ENCODE results near the gene ITGA3. TPM values are rescaled to one million over a fixed set of nuclear protein-coding genes. Genes with fewer than 3 reads are reported as not detected.
A peak's percentile ranks its signal among the peaks of the same experiment; 100 is the strongest.

Gene ITGA3
- total RNA-seq, 1 donor: 35.1 TPM

DNA sequence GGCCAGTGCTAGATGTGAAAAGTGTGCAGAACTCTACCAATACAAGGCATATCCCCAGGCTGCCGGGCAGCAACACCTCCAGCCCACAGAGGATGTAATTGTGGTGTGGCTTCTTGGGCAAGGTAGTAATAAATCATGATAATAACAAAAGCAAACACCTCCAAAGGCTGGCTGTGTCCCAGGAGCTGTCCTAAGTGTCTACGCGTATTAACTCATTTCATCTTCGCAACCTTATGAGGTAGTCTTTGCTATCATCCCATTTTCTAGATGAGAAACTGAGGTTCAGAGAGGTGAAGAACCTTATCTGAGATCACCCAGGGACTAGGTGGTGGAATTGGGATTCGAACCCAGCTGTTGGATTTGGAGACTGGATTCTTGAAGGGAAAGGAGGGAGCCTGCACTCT is 44.6 kb downstream of the ITGA3 start:
- TF ChIP-seq, protein P1, sequence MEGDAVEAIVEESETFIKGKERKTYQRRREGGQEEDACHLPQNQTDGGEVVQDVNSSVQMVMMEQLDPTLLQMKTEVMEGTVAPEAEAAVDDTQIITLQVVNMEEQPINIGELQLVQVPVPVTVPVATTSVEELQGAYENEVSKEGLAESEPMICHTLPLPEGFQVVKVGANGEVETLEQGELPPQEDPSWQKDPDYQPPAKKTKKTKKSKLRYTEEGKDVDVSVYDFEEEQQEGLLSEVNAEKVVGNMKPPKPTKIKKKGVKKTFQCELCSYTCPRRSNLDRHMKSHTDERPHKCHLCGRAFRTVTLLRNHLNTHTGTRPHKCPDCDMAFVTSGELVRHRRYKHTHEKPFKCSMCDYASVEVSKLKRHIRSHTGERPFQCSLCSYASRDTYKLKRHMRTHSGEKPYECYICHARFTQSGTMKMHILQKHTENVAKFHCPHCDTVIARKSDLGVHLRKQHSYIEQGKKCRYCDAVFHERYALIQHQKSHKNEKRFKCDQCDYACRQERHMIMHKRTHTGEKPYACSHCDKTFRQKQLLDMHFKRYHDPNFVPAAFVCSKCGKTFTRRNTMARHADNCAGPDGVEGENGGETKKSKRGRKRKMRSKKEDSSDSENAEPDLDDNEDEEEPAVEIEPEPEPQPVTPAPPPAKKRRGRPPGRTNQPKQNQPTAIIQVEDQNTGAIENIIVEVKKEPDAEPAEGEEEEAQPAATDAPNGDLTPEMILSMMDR (IDR thresholded peaks at IDR 0.05; ENCODE audit: insufficient read depth, low read length): no peak
- DNase-seq (ENCODE audit: low read depth): no peak
- H3K4me3 ChIP-seq (ENCODE audit: low read depth, low read length): no peak overlapping the region

DNA sequence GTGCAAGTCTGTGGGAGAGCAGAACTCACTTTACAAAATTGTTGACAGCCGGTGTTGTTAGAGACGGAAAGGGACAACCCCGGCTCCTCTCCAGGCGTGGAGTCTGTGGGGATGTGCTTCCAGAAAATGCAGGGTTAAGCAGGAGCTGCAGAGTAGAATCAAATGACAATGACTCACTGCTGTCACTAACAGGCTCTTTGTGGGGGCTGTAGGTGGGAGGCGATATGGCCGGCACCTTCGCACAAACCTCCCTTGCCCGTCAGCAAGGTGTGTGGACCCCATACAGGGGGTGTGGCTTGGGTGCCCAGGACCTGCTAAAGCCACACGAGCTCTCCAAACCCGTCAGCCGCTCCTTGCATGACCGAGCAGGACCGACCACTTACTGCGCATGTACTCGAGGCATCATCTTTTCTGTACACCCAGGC is 45.0 kb downstream of the ITGA3 start:
- H3K4me3 ChIP-seq (ENCODE audit: low read depth, low read length): no peak overlapping the region
- no peak for DNase-seq (ENCODE audit: low read depth)
- TF ChIP-seq, protein P1 (IDR thresholded peaks at IDR 0.05; ENCODE audit: insufficient read depth, low read length): no peak

DNA sequence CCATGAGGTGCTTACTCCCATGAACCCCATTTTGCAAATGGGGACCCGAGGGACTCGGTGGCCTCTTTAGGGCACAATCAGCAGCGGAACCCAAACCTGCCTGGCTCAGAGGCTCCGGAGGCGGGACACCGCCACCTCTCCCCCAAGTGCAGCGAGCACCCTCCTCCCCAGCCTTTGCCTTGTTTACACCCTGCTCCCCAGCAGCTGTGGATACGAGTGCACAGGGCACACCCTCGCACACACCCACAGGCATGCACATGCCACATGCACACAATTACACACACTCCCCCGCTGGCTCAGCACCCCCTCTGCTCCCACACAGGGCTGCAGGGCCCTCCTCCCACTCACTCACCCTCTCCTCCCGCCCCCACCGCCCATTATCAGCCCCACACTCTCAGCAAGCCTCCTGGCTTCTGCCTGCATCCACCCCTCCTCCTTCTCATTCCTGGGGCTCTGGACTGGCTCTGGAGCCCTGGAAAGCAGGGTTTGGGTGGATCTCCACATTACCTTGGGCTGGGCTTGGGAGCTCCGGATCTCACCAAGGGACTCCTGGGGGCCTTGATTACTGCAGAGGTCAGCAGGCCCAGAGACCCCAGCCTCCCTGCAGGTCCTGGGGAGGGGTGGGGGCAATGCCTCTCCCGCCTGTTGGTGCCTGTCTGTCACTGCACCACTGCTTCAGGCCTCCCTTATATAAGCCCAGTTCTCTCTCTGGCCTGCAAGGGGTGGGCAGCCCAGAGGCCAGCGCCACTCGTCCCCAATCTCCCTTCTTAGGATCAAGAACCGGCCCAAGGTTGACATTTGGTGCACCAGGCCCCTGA is 45.6 kb downstream of the ITGA3 start:
- no peak overlapping the region for H3K4me3 ChIP-seq (ENCODE audit: low read depth, low read length)
- TF ChIP-seq, protein P1 (IDR thresholded peaks at IDR 0.05; ENCODE audit: insufficient read depth, low read length): no peak
- peak; percentile 34 for DNase-seq (ENCODE audit: low read depth)

DNA sequence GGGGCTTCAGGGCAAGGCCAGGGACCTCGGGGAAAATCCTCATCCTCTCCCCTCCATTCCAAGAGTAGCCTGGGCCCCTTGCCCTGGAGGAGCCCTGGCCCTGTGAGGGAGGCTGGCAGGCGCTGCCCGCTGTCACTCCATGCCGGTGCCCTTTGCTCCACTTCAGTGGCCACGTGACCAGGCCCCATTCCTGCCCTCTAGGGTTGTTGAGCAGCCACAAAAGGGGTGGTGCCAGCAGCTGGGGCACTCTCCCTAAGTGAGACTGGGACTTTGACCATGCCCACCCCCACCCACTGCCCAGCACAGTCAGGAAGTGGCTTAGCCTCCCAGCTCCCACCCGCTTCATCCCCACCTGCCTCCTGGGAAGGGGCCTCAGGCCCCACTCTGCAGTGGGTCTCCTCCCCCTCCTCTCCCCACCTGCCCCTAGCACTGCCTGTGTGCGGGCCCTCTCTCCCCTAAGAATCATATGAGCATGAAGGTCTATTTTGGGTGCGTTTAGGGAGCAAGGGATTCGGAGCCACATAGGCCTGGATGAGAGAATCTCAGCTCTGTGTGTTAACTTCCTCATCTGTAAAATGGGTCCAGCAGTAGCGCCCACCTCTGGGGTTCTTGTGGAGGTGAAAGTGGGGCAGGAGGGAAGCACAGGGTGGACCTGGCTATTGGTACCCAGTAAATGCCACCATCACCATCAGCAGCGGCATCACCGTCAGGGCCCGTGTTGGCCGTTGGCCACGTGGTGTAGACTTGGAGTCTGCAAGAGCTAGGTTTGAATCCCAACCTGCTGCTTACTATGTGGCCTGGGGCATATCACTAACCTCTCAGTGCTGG is 46.5 kb downstream of the ITGA3 start:
- TF ChIP-seq, protein P1 (IDR thresholded peaks at IDR 0.05; ENCODE audit: insufficient read depth, low read length): no peak
- H3K4me3 ChIP-seq (ENCODE audit: low read depth, low read length): no peak overlapping the region
- DNase-seq (ENCODE audit: low read depth): no peak

DNA sequence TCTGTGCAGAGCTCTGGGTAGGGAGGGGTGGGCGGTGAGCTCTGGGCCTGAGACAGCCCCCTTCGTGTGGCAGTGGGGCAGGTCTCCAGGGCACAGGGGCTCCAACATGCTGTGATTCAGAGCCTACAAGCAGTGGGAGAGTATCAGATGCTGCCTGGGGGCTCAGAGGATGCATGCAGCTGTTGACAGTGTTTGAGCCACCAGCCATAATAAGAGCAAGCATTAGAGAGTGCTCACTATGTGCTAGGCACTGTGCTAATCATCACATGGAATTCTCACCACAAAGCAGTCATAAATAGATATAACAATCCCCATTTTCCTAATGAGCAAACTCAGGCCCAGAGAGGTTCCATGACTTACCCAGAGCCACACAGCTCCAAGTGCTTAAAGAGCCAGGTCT is 47.3 kb downstream of the ITGA3 start:
- no peak for DNase-seq (ENCODE audit: low read depth)

DNA sequence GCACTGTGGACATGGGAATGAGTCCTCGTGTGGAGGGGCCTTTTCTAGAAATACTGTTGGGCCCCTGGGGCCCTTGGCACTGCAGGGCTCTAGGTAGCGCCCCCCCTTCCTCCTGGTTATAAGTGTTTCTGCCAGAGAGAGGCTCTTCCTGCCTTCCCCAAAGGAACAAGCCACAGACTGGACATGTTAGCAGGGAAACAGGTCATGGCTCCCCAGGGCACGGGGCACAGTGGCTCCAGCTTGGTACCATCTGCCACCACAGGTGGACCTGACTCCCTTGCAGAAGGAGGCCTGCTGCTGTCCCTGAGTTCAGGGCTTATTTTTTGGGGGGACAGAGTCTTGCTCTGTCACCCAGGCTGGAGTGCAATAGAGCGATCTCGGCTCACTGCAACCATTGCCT is 48.0 kb downstream of the ITGA3 start:
- H3K4me3 ChIP-seq (ENCODE audit: low read depth, low read length): no peak overlapping the region
- TF ChIP-seq, protein P1 (IDR thresholded peaks at IDR 0.05; ENCODE audit: insufficient read depth, low read length): no peak
- DNase-seq (ENCODE audit: low read depth): no peak

More for the DNA sequence above, 47.3 kb downstream of the ITGA3 start:
- H3K4me3 ChIP-seq (ENCODE audit: low read depth, low read length): no peak overlapping the region
- TF ChIP-seq, protein P1 (IDR thresholded peaks at IDR 0.05; ENCODE audit: insufficient read depth, low read length): no peak

Measured in fibroblast of the aortic adventitia (primary cell).